Tibial nerve (tissue), 4 donors: ENCODE results near the gene SRSF10. TPM values are rescaled to one million over a fixed set of nuclear protein-coding genes. Genes with fewer than 3 reads are reported as not detected.
"Not testable (repeated sequence)": the region's sequence is repeated elsewhere in the genome, so short reads cannot be mapped to it uniquely, and the experiment has no call there.

ENCODE experiments used
- DNase-seq, 2 donors: peaks; one replicate each; pipeline ENCODE4 v3.0.0-alpha.2; 2019; ENCODE audit warnings: low spot score in 2 of 2
- H3K27ac ChIP-seq, 4 donors: fragments of 200-600 bp; sonication (generic) in 3 of 4; one replicate each; pipeline ENCODE4 v1.5.1; 2017 to 2019; ENCODE audit warnings: mild to moderate bottlenecking in 1 of 4
- H3K27me3 ChIP-seq, 2 donors: fragments of 200-600 bp; sonication (generic) in 1 of 2; one replicate each; pipeline versions ENCODE4 v1.5.1 to v1.6.0; 2017 to 2019
- H3K36me3 ChIP-seq, 3 donors: fragments of 200-600 bp; sonication (generic); one replicate each; pipeline ENCODE4 v1.5.1; 2018 to 2019
- H3K4me1 ChIP-seq, 4 donors: fragments of 200-600 bp; sonication (generic) in 3 of 4; one replicate each; pipeline ENCODE4 v1.5.1; 2017 to 2019
- H3K4me3 ChIP-seq, 4 donors: fragments of 200-600 bp; sonication (generic) in 3 of 4; one replicate each; pipeline ENCODE4 v1.5.1; 2017 to 2019; ENCODE audit warnings: mild to moderate bottlenecking in 1 of 4, moderate library complexity in 1 of 4
- H3K9me3 ChIP-seq, 4 donors: fragments of 200-600 bp; sonication (generic) in 3 of 4; one replicate each; pipeline ENCODE4 v1.5.1; 2017 to 2019
- EP300 ChIP-seq, 2 donors: sonication (generic); formaldehyde crosslinking; IDR thresholded peaks; one replicate each; pipeline ENCODE4 v1.6.1; 2017; ENCODE audit warnings: antibody characterized with exemption in 2 of 2, mild to moderate bottlenecking in 1 of 2
- POLR2A ChIP-seq, 2 donors: fragments of 450-650 bp; IDR thresholded peaks; one replicate each; pipeline ENCODE4 v1.6.1; 2017; ENCODE audit warnings: antibody characterized with exemption in 2 of 2, mild to moderate bottlenecking in 2 of 2, moderate library complexity in 2 of 2
- WGBS, 2 donors: methylation state at CpG; one replicate each; pipeline ENCODE4 v1.1.5; 2018; 5-methylcytosine and 5-hydroxymethylcytosine counted together
- total RNA-seq, 4 donors: library from RNA; depleted of rRNA; stranded (reverse); fragments of >200 nt; gene quantifications; one replicate each; pipeline ENCODE4 v1.1.0, GENCODE V29; 2016
- TF ChIP-seq, protein P1 (sequence below), 5 experiments: fragments of 200-600 bp in 3 of 5; fragments of 450-650 bp in 2 of 5; sonication (generic) in 3 of 5; IDR thresholded peaks; one replicate each; pipeline ENCODE4 v1.5.1; 2016 to 2019; ENCODE audit warnings: antibody characterized with exemption in 5 of 5, mild to moderate bottlenecking in 3 of 5, moderate library complexity in 2 of 5

SRSF10 gene
- total RNA-seq, 4 donors from 2014 or later: 58.6 to 113 (median 89.9) TPM

GRCh38 chr1:23996700-23997229 lies 16.6 kb upstream of the SRSF10 start:
- Histone ChIP-seq H3K9me3 (no peaks in the 10 kb centered on the region), H3K36me3 (no peaks in the 10 kb centered on the region), H3K27ac (no peak overlapping the region), H3K4me3 (no peak overlapping the region), H3K27me3 (no peaks in the 10 kb centered on the region), H3K4me1 (no peaks in the 10 kb centered on the region)
- no peak for DNase-seq
- WGBS, 2 donors: 79 to 83% methylated on average over 10 of the region's 10 CpGs
- TF ChIP-seq, protein P1, sequence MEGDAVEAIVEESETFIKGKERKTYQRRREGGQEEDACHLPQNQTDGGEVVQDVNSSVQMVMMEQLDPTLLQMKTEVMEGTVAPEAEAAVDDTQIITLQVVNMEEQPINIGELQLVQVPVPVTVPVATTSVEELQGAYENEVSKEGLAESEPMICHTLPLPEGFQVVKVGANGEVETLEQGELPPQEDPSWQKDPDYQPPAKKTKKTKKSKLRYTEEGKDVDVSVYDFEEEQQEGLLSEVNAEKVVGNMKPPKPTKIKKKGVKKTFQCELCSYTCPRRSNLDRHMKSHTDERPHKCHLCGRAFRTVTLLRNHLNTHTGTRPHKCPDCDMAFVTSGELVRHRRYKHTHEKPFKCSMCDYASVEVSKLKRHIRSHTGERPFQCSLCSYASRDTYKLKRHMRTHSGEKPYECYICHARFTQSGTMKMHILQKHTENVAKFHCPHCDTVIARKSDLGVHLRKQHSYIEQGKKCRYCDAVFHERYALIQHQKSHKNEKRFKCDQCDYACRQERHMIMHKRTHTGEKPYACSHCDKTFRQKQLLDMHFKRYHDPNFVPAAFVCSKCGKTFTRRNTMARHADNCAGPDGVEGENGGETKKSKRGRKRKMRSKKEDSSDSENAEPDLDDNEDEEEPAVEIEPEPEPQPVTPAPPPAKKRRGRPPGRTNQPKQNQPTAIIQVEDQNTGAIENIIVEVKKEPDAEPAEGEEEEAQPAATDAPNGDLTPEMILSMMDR (IDR thresholded peaks at IDR 0.05): no peak
- TF ChIP-seq POLR2A (IDR thresholded peaks at IDR 0.05) (no peak), EP300 (IDR thresholded peaks at IDR 0.05) (no peak)

GRCh38 chr1:23995431-23995837 lies 15.3 kb upstream of the SRSF10 start:
- Histone ChIP-seq H3K36me3 (no peaks in the 10 kb centered on the region), H3K27ac (no peak overlapping the region), H3K4me1 (no peaks in the 10 kb centered on the region), H3K9me3 (no peaks in the 10 kb centered on the region), H3K27me3 (no peaks in the 10 kb centered on the region), H3K4me3 (no peak overlapping the region)
- no peak for TF ChIP-seq POLR2A (IDR thresholded peaks at IDR 0.05)
- TF ChIP-seq, protein P1 (IDR thresholded peaks at IDR 0.05): no peak
- TF ChIP-seq EP300 (IDR thresholded peaks at IDR 0.05): no peak
- no peak for DNase-seq
- 83 to 91% methylated on average over 13 of the region's 13 CpGs for WGBS, 2 donors

DNA sequence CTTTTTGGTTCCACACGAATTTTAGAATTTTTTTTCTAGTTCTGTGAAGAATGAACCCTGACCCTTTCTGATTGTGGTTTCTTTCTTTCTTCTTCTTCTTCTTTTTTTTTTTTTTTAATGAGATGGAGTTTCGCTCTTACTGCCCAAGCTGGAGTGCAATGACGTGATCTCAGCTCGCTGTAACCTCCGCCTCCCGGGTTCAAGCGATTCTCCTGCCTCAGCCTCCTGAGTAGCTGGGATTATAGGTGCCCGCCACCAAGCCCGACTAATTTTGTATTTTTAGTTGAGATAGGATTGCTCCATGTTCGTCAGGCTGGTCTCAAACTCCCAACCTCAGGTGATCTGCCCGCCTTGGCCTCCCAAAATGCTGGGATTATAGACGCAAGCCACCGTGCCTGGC lies 11.9 kb upstream of the SRSF10 start:
- not testable (repeated sequence) for DNase-seq, H3K27ac ChIP-seq
- 86 to 92% methylated on average over 13 of the region's 13 CpGs for WGBS, 2 donors

GRCh38 chr1:23989263-23989662 lies 9.1 kb upstream of the SRSF10 start:
- no peak for TF ChIP-seq EP300 (IDR thresholded peaks at IDR 0.05)
- TF ChIP-seq POLR2A (IDR thresholded peaks at IDR 0.05): no peak
- TF ChIP-seq, protein P1 (IDR thresholded peaks at IDR 0.05): no peak
- no peak overlapping the region for H3K4me3 ChIP-seq
- DNase-seq: no peak
- H3K27me3 ChIP-seq: no peaks in the 10 kb centered on the region
- H3K36me3 ChIP-seq: no peaks in the 10 kb centered on the region
- no peaks in the 10 kb centered on the region for H3K9me3 ChIP-seq
- H3K27ac ChIP-seq: no peak overlapping the region
- peaks cover 0 to 9% (median 0%) of the 10 kb centered on the region in 4 donors for H3K4me1 ChIP-seq
- 76 to 83% methylated on average over 3 of the region's 3 CpGs for WGBS, 2 donors

More for the DNA sequence above, 11.9 kb upstream of the SRSF10 start:
- H3K4me3 ChIP-seq, H3K36me3 ChIP-seq, H3K4me1 ChIP-seq, H3K9me3 ChIP-seq, H3K27me3 ChIP-seq: not testable (repeated sequence)

GRCh38 chr1:23987038-23987437 lies 6.9 kb upstream of the SRSF10 start:
- H3K4me3 ChIP-seq, H3K9me3 ChIP-seq, H3K27ac ChIP-seq, H3K36me3 ChIP-seq, DNase-seq, H3K27me3 ChIP-seq: not testable (repeated sequence)
- WGBS, 2 donors: 97% methylated on average over 19 to 23 of the region's 23 CpGs
- H3K4me1 ChIP-seq: peaks cover 0 to 10% (median 0%) of the 10 kb centered on the region in 4 donors

DNA sequence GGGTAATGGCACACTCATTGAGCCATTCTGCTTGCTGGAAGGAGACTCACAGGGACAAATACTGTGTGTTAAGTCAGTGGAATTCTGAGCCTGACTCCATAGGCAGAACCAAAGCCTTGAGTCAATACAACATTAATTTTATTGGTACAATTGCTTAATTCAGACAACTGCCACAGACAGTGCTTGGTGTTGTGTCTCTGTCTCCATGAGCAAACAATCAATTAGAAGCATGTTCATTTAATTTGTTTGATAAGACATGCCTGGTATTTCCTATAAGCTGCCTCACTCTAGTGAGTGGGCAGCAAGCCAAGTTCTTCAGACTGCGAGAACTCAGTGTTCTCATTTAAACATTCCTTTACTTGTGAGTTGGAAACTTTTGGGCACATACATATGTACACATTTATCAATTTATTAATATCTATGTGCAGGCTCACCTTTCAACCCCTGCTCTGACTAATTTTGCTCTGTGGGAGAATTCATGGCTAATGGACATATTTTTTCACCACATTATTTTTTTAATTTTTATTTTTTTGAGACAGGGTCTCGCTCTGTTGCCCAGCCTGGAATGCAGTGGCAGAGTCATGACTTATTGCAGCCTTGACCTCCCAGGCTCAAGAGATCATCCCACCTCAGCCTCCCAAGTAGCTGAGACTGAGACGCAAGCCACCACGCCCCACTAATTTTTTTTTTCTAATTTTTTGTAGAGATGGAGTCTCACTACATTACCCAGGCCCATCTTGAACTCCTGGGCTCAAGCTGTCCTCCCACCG lies 4.5 kb upstream of the SRSF10 start:
- peak overlapping the region in 2 of 4 donors; percentile 29 to 64 for H3K27ac ChIP-seq
- WGBS, 2 donors: 54 to 57% methylated on average over 5 of the region's 5 CpGs

More for the DNA sequence above, 4.5 kb upstream of the SRSF10 start:
- TF ChIP-seq, protein P1 (IDR thresholded peaks at IDR 0.05): no peak
- TF ChIP-seq EP300 (IDR thresholded peaks at IDR 0.05): no peak
- TF ChIP-seq POLR2A (IDR thresholded peaks at IDR 0.05): no peak
- Histone ChIP-seq H3K27me3 (no peaks in the 10 kb centered on the region), H3K9me3 (no peaks in the 10 kb centered on the region), H3K36me3 (no peaks in the 10 kb centered on the region), H3K4me1 (peaks cover 0 to 18% (median 5%) of the 10 kb centered on the region in 4 donors), H3K4me3 (no peak overlapping the region)
- DNase-seq: no peak
